Lower lobe of right lung (tissue), 2 donors: Measurements from ENCODE around the gene DHX38. TPM values are rescaled to one million over a fixed set of nuclear protein-coding genes. Genes with fewer than 3 reads are reported as not detected.
A peak's percentile ranks its signal among the peaks of the same experiment; 100 is the strongest.

ENCODE experiments used
- ATAC-seq, 2 donors: fragments of 200-7000 bp; cut with Tn5 transposase; one replicate each; pipeline ENCODE4 v1.9.1; 2020 to 2022; ENCODE audit warnings: mild to moderate bottlenecking in 2 of 2, moderate library complexity in 2 of 2
- DNase-seq: peaks from one replicate; pipeline ENCODE4 v3.0.0-alpha.2; 2020
- H3K27ac ChIP-seq: fragments of 200-600 bp; one replicate; pipeline ENCODE4 v1.8.0; 2022
- H3K27me3 ChIP-seq: fragments of 200-600 bp; one replicate; pipeline ENCODE4 v1.8.0; 2022; ENCODE audit warnings: low read depth
- H3K36me3 ChIP-seq: fragments of 200-600 bp; one replicate; pipeline ENCODE4 v1.8.0; 2022; ENCODE audit warnings: mild to moderate bottlenecking
- H3K4me1 ChIP-seq: fragments of 200-600 bp; one replicate; pipeline ENCODE4 v1.8.0; 2022
- H3K4me3 ChIP-seq: fragments of 200-600 bp; one replicate; pipeline ENCODE4 v1.8.0; 2022; ENCODE audit warnings: mild to moderate bottlenecking
- H3K9me3 ChIP-seq: fragments of 200-600 bp; one replicate; pipeline ENCODE4 v1.8.0; 2022
- intact Hi-C: fragments of 100-400 bp; cut with DNase I; formaldehyde crosslinking; loops from one replicate; pipeline ENCODE4 v1.11.0; 2022
- total RNA-seq: library from RNA; stranded (reverse); fragmentation: NEBNext Ultra II Directional; extraction: Animal tissue kit (Norgen Biotek cat#: 25700); gene quantifications from one replicate; pipeline ENCODE4 v1.2.1, GENCODE V29; 2021
- TF ChIP-seq, protein P1 (sequence below): fragments of 200-600 bp; IDR thresholded peaks from one replicate; pipeline ENCODE4 v1.8.0; 2022; ENCODE audit warnings: antibody characterized with exemption, mild to moderate bottlenecking
- donor health status: DM: no; HTN: yes; CAD: no; lungs with severe emphysema.

Gene DHX38
- total RNA-seq, 1 donor from 2014 or later: 52.5 TPM

DNA sequence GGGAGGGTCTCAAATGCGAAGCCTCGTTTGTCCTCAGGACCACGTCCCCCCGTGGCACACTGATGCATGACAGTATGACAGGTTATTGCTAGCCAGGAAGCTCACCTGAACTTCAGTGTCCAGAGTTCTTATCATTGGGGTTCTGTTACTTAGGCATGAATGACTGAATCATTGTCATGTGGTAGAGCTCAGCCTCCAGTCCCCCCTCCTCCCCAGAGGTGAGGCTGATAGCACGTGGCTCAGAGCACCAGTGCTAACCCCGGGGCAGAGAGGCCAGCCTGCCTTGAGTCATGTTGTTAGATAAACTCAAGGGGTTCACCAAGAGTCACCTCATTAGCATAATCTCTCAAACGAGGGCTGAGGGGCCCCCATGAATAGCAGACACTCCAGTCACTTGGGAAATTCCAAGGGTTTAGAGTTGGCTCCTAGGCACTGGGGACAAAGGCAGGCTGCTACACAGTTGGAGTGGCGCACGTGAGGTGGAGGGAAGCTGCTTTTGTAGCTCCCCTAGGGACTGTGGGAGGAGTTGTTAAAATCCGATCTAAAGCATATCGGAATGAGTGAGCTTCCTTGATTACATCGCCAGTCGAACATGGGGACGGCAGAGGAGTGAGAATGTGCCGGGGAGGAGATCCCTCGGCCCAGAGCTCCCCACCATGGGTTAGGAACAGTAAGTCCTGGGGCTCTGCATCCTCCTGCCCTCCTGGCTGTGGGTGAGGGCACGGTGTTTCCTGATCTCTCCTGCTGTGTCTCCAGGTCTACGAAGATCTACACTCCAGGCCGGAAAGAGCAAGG is 18.2 kb downstream of the DHX38 start:
- intact Hi-C loops: no loop called here
- Histone ChIP-seq H3K9me3 (no peaks in the 10 kb centered on the region), H3K36me3 (peaks cover 69% of the 10 kb centered on the region), H3K4me3 (no peak overlapping the region), H3K27ac (no peak overlapping the region), H3K4me1 (no peaks in the 10 kb centered on the region), H3K27me3 (no peaks in the 10 kb centered on the region)
- TF ChIP-seq, protein P1, sequence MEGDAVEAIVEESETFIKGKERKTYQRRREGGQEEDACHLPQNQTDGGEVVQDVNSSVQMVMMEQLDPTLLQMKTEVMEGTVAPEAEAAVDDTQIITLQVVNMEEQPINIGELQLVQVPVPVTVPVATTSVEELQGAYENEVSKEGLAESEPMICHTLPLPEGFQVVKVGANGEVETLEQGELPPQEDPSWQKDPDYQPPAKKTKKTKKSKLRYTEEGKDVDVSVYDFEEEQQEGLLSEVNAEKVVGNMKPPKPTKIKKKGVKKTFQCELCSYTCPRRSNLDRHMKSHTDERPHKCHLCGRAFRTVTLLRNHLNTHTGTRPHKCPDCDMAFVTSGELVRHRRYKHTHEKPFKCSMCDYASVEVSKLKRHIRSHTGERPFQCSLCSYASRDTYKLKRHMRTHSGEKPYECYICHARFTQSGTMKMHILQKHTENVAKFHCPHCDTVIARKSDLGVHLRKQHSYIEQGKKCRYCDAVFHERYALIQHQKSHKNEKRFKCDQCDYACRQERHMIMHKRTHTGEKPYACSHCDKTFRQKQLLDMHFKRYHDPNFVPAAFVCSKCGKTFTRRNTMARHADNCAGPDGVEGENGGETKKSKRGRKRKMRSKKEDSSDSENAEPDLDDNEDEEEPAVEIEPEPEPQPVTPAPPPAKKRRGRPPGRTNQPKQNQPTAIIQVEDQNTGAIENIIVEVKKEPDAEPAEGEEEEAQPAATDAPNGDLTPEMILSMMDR: no peak
- ATAC-seq: peak in 1 of 2 donors; percentile 8
- no peak for DNase-seq

DNA sequence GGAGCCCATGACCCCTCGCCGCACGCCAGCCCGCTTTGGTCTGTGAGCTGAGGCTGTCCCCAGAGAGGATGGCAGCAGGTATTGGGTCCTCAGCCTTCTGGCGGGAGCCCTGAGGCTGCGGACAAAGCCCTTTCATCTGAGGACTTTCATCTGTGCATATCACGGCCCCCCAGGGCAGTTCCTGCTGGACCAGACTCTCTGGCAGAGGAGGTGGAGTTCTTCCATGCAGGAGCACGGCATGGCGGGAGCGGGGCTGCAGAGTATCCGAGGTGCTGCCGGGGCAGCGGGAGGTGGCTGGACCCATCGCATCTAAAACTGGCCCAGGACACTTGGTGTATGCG is 18.8 kb downstream of the DHX38 start:
- intact Hi-C loops: no loop called here
- Histone ChIP-seq H3K27me3 (no peaks in the 10 kb centered on the region), H3K4me1 (no peaks in the 10 kb centered on the region), H3K9me3 (no peaks in the 10 kb centered on the region), H3K36me3 (peaks cover 64% of the 10 kb centered on the region), H3K27ac (no peak overlapping the region), H3K4me3 (no peak overlapping the region)
- TF ChIP-seq, protein P1: no peak
- ATAC-seq (peak in 1 of 2 donors; percentile 7), DNase-seq (no peak)

DNA sequence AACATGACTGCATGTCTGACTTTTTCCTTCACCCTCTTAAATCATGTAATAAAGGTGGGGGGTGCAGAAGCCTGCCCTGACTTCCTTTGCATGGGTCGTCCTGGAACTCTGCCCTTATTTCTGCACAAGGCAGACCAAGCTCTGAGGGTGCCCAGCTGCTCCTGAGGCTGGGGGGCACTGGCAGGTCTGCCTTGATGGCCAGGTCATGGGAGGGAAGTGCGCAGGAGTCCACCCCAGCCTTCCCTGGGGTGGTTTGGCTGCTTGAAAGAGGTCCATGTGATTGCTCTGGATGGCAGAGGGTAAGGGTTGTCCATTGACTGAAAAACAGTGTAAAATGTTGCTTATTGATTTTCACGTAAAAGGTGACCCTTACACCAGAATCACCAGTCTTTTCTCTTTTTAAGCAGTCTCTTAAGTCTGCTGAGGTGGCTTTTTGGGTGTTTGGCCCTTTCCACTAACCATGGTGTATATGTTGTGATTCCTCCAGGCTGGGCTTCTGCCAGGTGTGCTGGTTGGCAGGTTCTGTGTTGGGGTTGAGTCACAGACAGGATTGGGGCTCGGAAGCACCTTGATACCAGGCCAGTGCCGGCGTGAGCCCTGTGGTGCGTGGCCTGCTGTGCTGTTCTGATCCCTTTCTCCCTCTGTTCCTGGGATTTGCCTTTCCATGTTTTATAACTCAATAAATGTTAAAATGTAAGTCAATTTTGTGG is 19.4 kb downstream of the DHX38 start:
- DNase-seq (no peak), ATAC-seq (no peak)
- Histone ChIP-seq H3K27ac (no peak overlapping the region), H3K4me1 (no peaks in the 10 kb centered on the region), H3K9me3 (no peaks in the 10 kb centered on the region), H3K4me3 (no peak overlapping the region), H3K27me3 (no peaks in the 10 kb centered on the region), H3K36me3 (peaks cover 57% of the 10 kb centered on the region)
- TF ChIP-seq, protein P1: no peak
- intact Hi-C loops: no loop called here

DNA sequence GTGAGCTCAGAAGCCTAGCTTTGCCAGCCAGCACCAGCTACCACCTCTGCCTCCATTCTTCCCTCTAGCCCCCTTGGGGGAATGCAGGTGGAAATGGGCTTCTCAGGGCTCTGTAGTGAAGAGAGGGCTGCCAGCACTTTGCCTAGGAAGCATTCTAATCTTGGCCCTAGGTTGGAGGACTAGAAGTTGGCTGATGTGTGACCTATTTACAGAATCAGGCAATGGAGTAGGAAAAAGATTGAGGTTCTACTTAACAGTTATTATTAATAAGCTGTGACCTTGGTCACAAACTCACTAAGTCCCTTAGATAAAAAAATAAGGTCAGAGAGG is 19.9 kb downstream of the DHX38 start:
- Histone ChIP-seq H3K4me1 (no peaks in the 10 kb centered on the region), H3K9me3 (no peaks in the 10 kb centered on the region), H3K36me3 (peaks cover 52% of the 10 kb centered on the region), H3K27me3 (no peaks in the 10 kb centered on the region), H3K4me3 (no peak overlapping the region), H3K27ac (no peak overlapping the region)
- ATAC-seq (no peak), DNase-seq (no peak)
- TF ChIP-seq, protein P1: no peak
- intact Hi-C loops: no loop called here

DNA sequence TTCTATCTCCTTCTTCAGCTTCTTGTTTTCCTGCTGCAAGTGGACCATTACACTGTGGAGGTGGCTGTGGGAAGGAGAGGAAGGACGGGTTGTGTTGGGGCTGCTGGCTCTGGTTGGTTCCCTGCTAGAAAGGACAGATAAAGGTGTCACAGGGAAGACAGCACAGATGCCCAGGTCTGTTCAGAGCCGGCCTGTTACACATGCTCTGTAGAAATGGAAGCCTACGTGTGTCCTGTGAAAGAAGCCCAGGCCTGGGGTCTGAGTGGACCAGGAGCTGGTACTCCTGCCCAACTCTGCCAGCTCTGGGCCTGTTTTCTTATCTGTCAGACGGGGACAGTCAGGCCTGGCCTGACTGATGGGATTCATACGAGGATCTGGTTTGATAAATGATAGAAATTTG is 26.4 kb downstream of the DHX38 start:
- no peak overlapping the region for H3K27ac ChIP-seq
- peaks cover 5% of the 10 kb centered on the region for H3K4me1 ChIP-seq
- no peaks in the 10 kb centered on the region for H3K36me3 ChIP-seq
- TF ChIP-seq, protein P1: no peak
- no peaks in the 10 kb centered on the region for H3K9me3 ChIP-seq
- DNase-seq (no peak), ATAC-seq (no peak)
- H3K4me3 ChIP-seq: no peak overlapping the region
- intact Hi-C loops: no loop called here
- H3K27me3 ChIP-seq: no peaks in the 10 kb centered on the region
